ENCODE data around the gene PIEZO2.

Gene PIEZO2

GRCh38 chr18:10745971-10746370, 403.4 kb downstream of the PIEZO2 start:
- ChIA-PET CTCF (no interaction called here), POLR2A (no interaction called here)
- H3K27me3 ChIP-seq (replicated peaks in 2 of 5; ENCODE audit: control insufficient read depth in 4 of 5, insufficient read depth in 5 of 5, low read length in 4 of 5), result no peaks in the 10 kb centered on the region
- H3K36me3 ChIP-seq (ENCODE audit: control insufficient read depth in 4 of 4, insufficient read depth in 4 of 4, low read length in 3 of 4), result no peaks in the 10 kb centered on the region
- H3K27ac ChIP-seq (ENCODE audit: insufficient read depth in 1 of 2, low read depth in 1 of 2, low read length in 2 of 2, poor library complexity in 1 of 2, severe bottlenecking in 2 of 2), result no peak overlapping the region
- H3K4me1 ChIP-seq (ENCODE audit: control extremely low read depth in 1 of 4, control insufficient read depth in 4 of 4, insufficient read depth in 4 of 4, low read length in 3 of 4), result peaks cover 0 to 3% (median 0%) of the 10 kb centered on the region in 4 experiments
- no peaks in the 10 kb centered on the region for H3K9me3 ChIP-seq (ENCODE audit: control extremely low read depth in 1 of 5, control insufficient read depth in 4 of 5, insufficient read depth in 2 of 5, low read depth in 1 of 5, low read length in 4 of 5)
- DNase-seq, result no peak
- H3K4me3 ChIP-seq (ENCODE audit: control insufficient read depth in 1 of 7, extremely low read depth in 1 of 7, insufficient read depth in 4 of 7, low read depth in 2 of 7, low read length in 6 of 7), result no peak overlapping the region
- 100% methylated on average over 3 of the region's 3 CpGs for WGBS (ENCODE audit: insufficient coverage)

GRCh38 chr18:10745219-10745618, 404.1 kb downstream of the PIEZO2 start:
- CTCF ChIA-PET, result no interaction called here
- H3K4me3 ChIP-seq (ENCODE audit: control insufficient read depth in 1 of 7, extremely low read depth in 1 of 7, insufficient read depth in 4 of 7, low read depth in 2 of 7, low read length in 6 of 7), result no peak overlapping the region
- no peaks in the 10 kb centered on the region for H3K9me3 ChIP-seq (ENCODE audit: control extremely low read depth in 1 of 5, control insufficient read depth in 4 of 5, insufficient read depth in 2 of 5, low read depth in 1 of 5, low read length in 4 of 5)
- DNase-seq, result no peak
- H3K27me3 ChIP-seq (replicated peaks in 2 of 5; ENCODE audit: control insufficient read depth in 4 of 5, insufficient read depth in 5 of 5, low read length in 4 of 5), result no peaks in the 10 kb centered on the region
- POLR2A ChIA-PET, result no interaction called here
- WGBS (ENCODE audit: insufficient coverage), result 94% methylated on average over 8 of the region's 8 CpGs
- peaks cover 0 to 3% (median 0%) of the 10 kb centered on the region in 4 experiments for H3K4me1 ChIP-seq (ENCODE audit: control extremely low read depth in 1 of 4, control insufficient read depth in 4 of 4, insufficient read depth in 4 of 4, low read length in 3 of 4)
- H3K27ac ChIP-seq (ENCODE audit: insufficient read depth in 1 of 2, low read depth in 1 of 2, low read length in 2 of 2, poor library complexity in 1 of 2, severe bottlenecking in 2 of 2), result no peak overlapping the region
- H3K36me3 ChIP-seq (ENCODE audit: control insufficient read depth in 4 of 4, insufficient read depth in 4 of 4, low read length in 3 of 4), result no peaks in the 10 kb centered on the region

GRCh38 chr18:10743766-10744165, 405.6 kb downstream of the PIEZO2 start:
- no peaks in the 10 kb centered on the region for H3K36me3 ChIP-seq (ENCODE audit: control insufficient read depth in 4 of 4, insufficient read depth in 4 of 4, low read length in 3 of 4)
- peaks cover 0 to 3% (median 0%) of the 10 kb centered on the region in 4 experiments for H3K4me1 ChIP-seq (ENCODE audit: control extremely low read depth in 1 of 4, control insufficient read depth in 4 of 4, insufficient read depth in 4 of 4, low read length in 3 of 4)
- ChIA-PET POLR2A (no interaction called here), CTCF (no interaction called here)
- no peaks in the 10 kb centered on the region for H3K9me3 ChIP-seq (ENCODE audit: control extremely low read depth in 1 of 5, control insufficient read depth in 4 of 5, insufficient read depth in 2 of 5, low read depth in 1 of 5, low read length in 4 of 5)
- no peak overlapping the region for H3K27ac ChIP-seq (ENCODE audit: insufficient read depth in 1 of 2, low read depth in 1 of 2, low read length in 2 of 2, poor library complexity in 1 of 2, severe bottlenecking in 2 of 2)
- no peaks in the 10 kb centered on the region for H3K27me3 ChIP-seq (replicated peaks in 2 of 5; ENCODE audit: control insufficient read depth in 4 of 5, insufficient read depth in 5 of 5, low read length in 4 of 5)
- DNase-seq, result peak; percentile 13 to 58 (median 52)
- peak overlapping the region in 3 of 7 experiments; percentile 13 to 67 (median 26) for H3K4me3 ChIP-seq (ENCODE audit: control insufficient read depth in 1 of 7, extremely low read depth in 1 of 7, insufficient read depth in 4 of 7, low read depth in 2 of 7, low read length in 6 of 7)
- 57% methylated on average over 3 of the region's 5 CpGs for WGBS (ENCODE audit: insufficient coverage)

- POLR2A ChIA-PET, result no interaction called here
- WGBS (ENCODE audit: insufficient coverage), result no CpG with 5 or more reads among the region's 3 CpGs
- CTCF ChIA-PET, result no interaction called here
These were observed 410.2 kb downstream of the PIEZO2 start for GRCh38 chr18:10739152-10739551.

GRCh38 chr18:10736984-10737383, 412.4 kb downstream of the PIEZO2 start:
- no peak overlapping the region for H3K27ac ChIP-seq (ENCODE audit: insufficient read depth in 1 of 2, low read depth in 1 of 2, low read length in 2 of 2, poor library complexity in 1 of 2, severe bottlenecking in 2 of 2)
- H3K9me3 ChIP-seq (ENCODE audit: control extremely low read depth in 1 of 5, control insufficient read depth in 4 of 5, insufficient read depth in 2 of 5, low read depth in 1 of 5, low read length in 4 of 5), result no peaks in the 10 kb centered on the region
- DNase-seq, result peak in 2 of 3 donors; percentile 7 to 22
- H3K27me3 ChIP-seq (replicated peaks in 2 of 5; ENCODE audit: control insufficient read depth in 4 of 5, insufficient read depth in 5 of 5, low read length in 4 of 5), result no peaks in the 10 kb centered on the region
- no peaks in the 10 kb centered on the region for H3K36me3 ChIP-seq (ENCODE audit: control insufficient read depth in 4 of 4, insufficient read depth in 4 of 4, low read length in 3 of 4)
- H3K4me1 ChIP-seq (ENCODE audit: control extremely low read depth in 1 of 4, control insufficient read depth in 4 of 4, insufficient read depth in 4 of 4, low read length in 3 of 4), result no peaks in the 10 kb centered on the region
- ChIA-PET CTCF (no interaction called here), POLR2A (no interaction called here)
- H3K4me3 ChIP-seq (ENCODE audit: control insufficient read depth in 1 of 7, extremely low read depth in 1 of 7, insufficient read depth in 4 of 7, low read depth in 2 of 7, low read length in 6 of 7), result no peak overlapping the region
- 50% methylated on average over 1 of the region's 3 CpGs for WGBS (ENCODE audit: insufficient coverage)

More at GRCh38 chr18:10739152-10739551, 410.2 kb downstream of the PIEZO2 start:
- Histone ChIP-seq H3K4me3 (ENCODE audit: control insufficient read depth in 1 of 7, extremely low read depth in 1 of 7, insufficient read depth in 4 of 7, low read depth in 2 of 7, low read length in 6 of 7) (no peak overlapping the region), H3K4me1 (ENCODE audit: control extremely low read depth in 1 of 4, control insufficient read depth in 4 of 4, insufficient read depth in 4 of 4, low read length in 3 of 4) (peaks cover 0 to 3% (median 0%) of the 10 kb centered on the region in 4 experiments), H3K36me3 (ENCODE audit: control insufficient read depth in 4 of 4, insufficient read depth in 4 of 4, low read length in 3 of 4) (no peaks in the 10 kb centered on the region), H3K9me3 (ENCODE audit: control extremely low read depth in 1 of 5, control insufficient read depth in 4 of 5, insufficient read depth in 2 of 5, low read depth in 1 of 5, low read length in 4 of 5) (no peaks in the 10 kb centered on the region), H3K27ac (ENCODE audit: insufficient read depth in 1 of 2, low read depth in 1 of 2, low read length in 2 of 2, poor library complexity in 1 of 2, severe bottlenecking in 2 of 2) (no peak overlapping the region), H3K27me3 (replicated peaks in 2 of 5; ENCODE audit: control insufficient read depth in 4 of 5, insufficient read depth in 5 of 5, low read length in 4 of 5) (no peaks in the 10 kb centered on the region)
- DNase-seq, result no peak

- ChIA-PET CTCF (no interaction called here), POLR2A (no interaction called here)
- no peaks in the 10 kb centered on the region for H3K4me1 ChIP-seq (ENCODE audit: control extremely low read depth in 1 of 4, control insufficient read depth in 4 of 4, insufficient read depth in 4 of 4, low read length in 3 of 4)
- 94% methylated on average over 2 of the region's 4 CpGs for WGBS (ENCODE audit: insufficient coverage)
- H3K36me3 ChIP-seq (ENCODE audit: control insufficient read depth in 4 of 4, insufficient read depth in 4 of 4, low read length in 3 of 4), result no peaks in the 10 kb centered on the region
- H3K27ac ChIP-seq (ENCODE audit: insufficient read depth in 1 of 2, low read depth in 1 of 2, low read length in 2 of 2, poor library complexity in 1 of 2, severe bottlenecking in 2 of 2), result no peak overlapping the region
- H3K4me3 ChIP-seq (ENCODE audit: control insufficient read depth in 1 of 7, extremely low read depth in 1 of 7, insufficient read depth in 4 of 7, low read depth in 2 of 7, low read length in 6 of 7), result no peak overlapping the region
- peaks cover 0 to 2% (median 0%) of the 10 kb centered on the region in 5 experiments for H3K27me3 ChIP-seq (replicated peaks in 2 of 5; ENCODE audit: control insufficient read depth in 4 of 5, insufficient read depth in 5 of 5, low read length in 4 of 5)
- no peak for DNase-seq
- H3K9me3 ChIP-seq (ENCODE audit: control extremely low read depth in 1 of 5, control insufficient read depth in 4 of 5, insufficient read depth in 2 of 5, low read depth in 1 of 5, low read length in 4 of 5), result no peaks in the 10 kb centered on the region
These were observed 416.4 kb downstream of the PIEZO2 start for GRCh38 chr18:10732990-10733389.

- CTCF ChIA-PET, result no interaction called here
- H3K36me3 ChIP-seq (ENCODE audit: control insufficient read depth in 4 of 4, insufficient read depth in 4 of 4, low read length in 3 of 4), result no peaks in the 10 kb centered on the region
- H3K9me3 ChIP-seq (ENCODE audit: control extremely low read depth in 1 of 5, control insufficient read depth in 4 of 5, insufficient read depth in 2 of 5, low read depth in 1 of 5, low read length in 4 of 5), result no peaks in the 10 kb centered on the region
- no peak for DNase-seq
- WGBS (ENCODE audit: insufficient coverage), result 100% methylated on average over 1 of the region's 3 CpGs
- H3K4me3 ChIP-seq (ENCODE audit: control insufficient read depth in 1 of 7, extremely low read depth in 1 of 7, insufficient read depth in 4 of 7, low read depth in 2 of 7, low read length in 6 of 7), result no peak overlapping the region
- peaks cover 0 to 22% (median 3%) of the 10 kb centered on the region in 5 experiments for H3K27me3 ChIP-seq (replicated peaks in 2 of 5; ENCODE audit: control insufficient read depth in 4 of 5, insufficient read depth in 5 of 5, low read length in 4 of 5)
- POLR2A ChIA-PET, result no interaction called here
- H3K4me1 ChIP-seq (ENCODE audit: control extremely low read depth in 1 of 4, control insufficient read depth in 4 of 4, insufficient read depth in 4 of 4, low read length in 3 of 4), result peaks cover 0 to 12% (median 3%) of the 10 kb centered on the region in 4 experiments
- no peak overlapping the region for H3K27ac ChIP-seq (ENCODE audit: insufficient read depth in 1 of 2, low read depth in 1 of 2, low read length in 2 of 2, poor library complexity in 1 of 2, severe bottlenecking in 2 of 2)
These were observed 421.9 kb downstream of the PIEZO2 start for GRCh38 chr18:10727477-10727876.
